ENCODE data around the gene APBA1.

The APBA1 gene

DNA sequence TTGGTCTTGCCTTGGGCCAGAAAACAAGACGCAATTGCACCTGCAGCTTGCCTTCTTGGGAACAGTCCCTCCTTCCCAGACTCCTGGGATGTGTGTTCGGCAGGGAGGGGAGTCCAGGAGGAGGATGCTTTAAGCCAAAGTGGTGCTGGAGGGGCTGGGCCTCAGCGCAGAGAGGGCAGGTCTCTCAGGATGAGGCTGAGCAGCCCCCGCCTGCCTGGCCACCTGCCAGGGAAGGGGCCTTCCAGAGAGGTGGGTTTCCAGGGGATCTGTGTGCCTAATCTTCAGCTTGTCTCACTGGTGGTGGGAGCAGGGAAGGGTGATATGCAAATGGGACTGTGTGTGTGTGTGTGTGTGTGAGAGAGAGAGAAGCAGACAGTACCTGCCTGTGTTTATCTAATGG, 242.0 kb downstream of the APBA1 start:
- Histone ChIP-seq H3K4me2 (ENCODE audit: low read length) (no peak overlapping the region), H3K9me2 (replicated peaks; ENCODE audit: control insufficient read depth, low read length) (no peaks in the 10 kb centered on the region), H3F3A (ENCODE audit: control insufficient read depth, insufficient read depth) (no peaks in the 10 kb centered on the region), H3K27ac (ENCODE audit: low read depth, low read length) (no peak overlapping the region), H4K20me1 (ENCODE audit: control insufficient read depth, insufficient read depth, low read depth, low read length) (no peaks in the 10 kb centered on the region), H3K79me2 (ENCODE audit: control insufficient read depth, low read length) (no peaks in the 10 kb centered on the region), H3K27me3 (ENCODE audit: control insufficient read depth, low read length) (no peaks in the 10 kb centered on the region), H3K4me3 (ENCODE audit: low read length) (no peak overlapping the region), H3K4me1 (ENCODE audit: control insufficient read depth, low read length) (no peaks in the 10 kb centered on the region), H3K9me3 (ENCODE audit: control insufficient read depth, insufficient read depth, low read length) (no peaks in the 10 kb centered on the region), H3K36me3 (ENCODE audit: control insufficient read depth, low read length) (no peaks in the 10 kb centered on the region)
- TF ChIP-seq, protein P1, sequence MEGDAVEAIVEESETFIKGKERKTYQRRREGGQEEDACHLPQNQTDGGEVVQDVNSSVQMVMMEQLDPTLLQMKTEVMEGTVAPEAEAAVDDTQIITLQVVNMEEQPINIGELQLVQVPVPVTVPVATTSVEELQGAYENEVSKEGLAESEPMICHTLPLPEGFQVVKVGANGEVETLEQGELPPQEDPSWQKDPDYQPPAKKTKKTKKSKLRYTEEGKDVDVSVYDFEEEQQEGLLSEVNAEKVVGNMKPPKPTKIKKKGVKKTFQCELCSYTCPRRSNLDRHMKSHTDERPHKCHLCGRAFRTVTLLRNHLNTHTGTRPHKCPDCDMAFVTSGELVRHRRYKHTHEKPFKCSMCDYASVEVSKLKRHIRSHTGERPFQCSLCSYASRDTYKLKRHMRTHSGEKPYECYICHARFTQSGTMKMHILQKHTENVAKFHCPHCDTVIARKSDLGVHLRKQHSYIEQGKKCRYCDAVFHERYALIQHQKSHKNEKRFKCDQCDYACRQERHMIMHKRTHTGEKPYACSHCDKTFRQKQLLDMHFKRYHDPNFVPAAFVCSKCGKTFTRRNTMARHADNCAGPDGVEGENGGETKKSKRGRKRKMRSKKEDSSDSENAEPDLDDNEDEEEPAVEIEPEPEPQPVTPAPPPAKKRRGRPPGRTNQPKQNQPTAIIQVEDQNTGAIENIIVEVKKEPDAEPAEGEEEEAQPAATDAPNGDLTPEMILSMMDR (IDR thresholded peaks at IDR 0.05; ENCODE audit: low read depth, low read length, poor library complexity, severe bottlenecking): no peak
- no peak for TF ChIP-seq EZH2phosphoT487 (IDR thresholded peaks at IDR 0.05; ENCODE audit: borderline replicate concordance, low read length)

DNA sequence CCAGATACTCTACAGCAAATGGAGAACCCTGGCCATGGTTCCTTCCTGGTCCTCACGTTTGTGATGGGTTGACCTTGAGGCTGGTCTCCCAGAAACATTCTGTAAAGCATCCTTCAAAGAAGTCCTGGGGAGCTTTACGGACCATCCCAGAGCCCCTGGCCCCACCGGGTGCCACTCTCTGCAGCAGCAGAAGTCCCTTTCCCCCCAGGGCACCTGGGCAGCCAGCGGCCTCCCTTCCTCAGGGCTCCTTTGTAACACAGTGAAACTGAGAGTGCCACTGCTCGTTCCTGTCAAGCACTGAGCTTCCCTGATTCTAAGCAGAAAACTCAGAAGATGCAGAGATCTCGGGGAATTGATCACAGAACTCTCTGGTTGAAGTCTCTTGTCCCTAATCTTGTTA, 242.9 kb downstream of the APBA1 start:
- Histone ChIP-seq H4K20me1 (ENCODE audit: control insufficient read depth, insufficient read depth, low read depth, low read length) (no peaks in the 10 kb centered on the region), H3K27ac (ENCODE audit: low read depth, low read length) (no peak overlapping the region), H3K4me1 (ENCODE audit: control insufficient read depth, low read length) (no peaks in the 10 kb centered on the region), H3K36me3 (ENCODE audit: control insufficient read depth, low read length) (no peaks in the 10 kb centered on the region), H3K9me2 (replicated peaks; ENCODE audit: control insufficient read depth, low read length) (no peaks in the 10 kb centered on the region), H3F3A (ENCODE audit: control insufficient read depth, insufficient read depth) (no peaks in the 10 kb centered on the region), H3K9me3 (ENCODE audit: control insufficient read depth, insufficient read depth, low read length) (no peaks in the 10 kb centered on the region), H3K79me2 (ENCODE audit: control insufficient read depth, low read length) (no peaks in the 10 kb centered on the region), H3K4me2 (ENCODE audit: low read length) (no peak overlapping the region), H3K4me3 (ENCODE audit: low read length) (no peak overlapping the region), H3K27me3 (ENCODE audit: control insufficient read depth, low read length) (no peaks in the 10 kb centered on the region)
- TF ChIP-seq, protein P1 (IDR thresholded peaks at IDR 0.05; ENCODE audit: low read depth, low read length, poor library complexity, severe bottlenecking): no peak
- no peak for TF ChIP-seq EZH2phosphoT487 (IDR thresholded peaks at IDR 0.05; ENCODE audit: borderline replicate concordance, low read length)

DNA sequence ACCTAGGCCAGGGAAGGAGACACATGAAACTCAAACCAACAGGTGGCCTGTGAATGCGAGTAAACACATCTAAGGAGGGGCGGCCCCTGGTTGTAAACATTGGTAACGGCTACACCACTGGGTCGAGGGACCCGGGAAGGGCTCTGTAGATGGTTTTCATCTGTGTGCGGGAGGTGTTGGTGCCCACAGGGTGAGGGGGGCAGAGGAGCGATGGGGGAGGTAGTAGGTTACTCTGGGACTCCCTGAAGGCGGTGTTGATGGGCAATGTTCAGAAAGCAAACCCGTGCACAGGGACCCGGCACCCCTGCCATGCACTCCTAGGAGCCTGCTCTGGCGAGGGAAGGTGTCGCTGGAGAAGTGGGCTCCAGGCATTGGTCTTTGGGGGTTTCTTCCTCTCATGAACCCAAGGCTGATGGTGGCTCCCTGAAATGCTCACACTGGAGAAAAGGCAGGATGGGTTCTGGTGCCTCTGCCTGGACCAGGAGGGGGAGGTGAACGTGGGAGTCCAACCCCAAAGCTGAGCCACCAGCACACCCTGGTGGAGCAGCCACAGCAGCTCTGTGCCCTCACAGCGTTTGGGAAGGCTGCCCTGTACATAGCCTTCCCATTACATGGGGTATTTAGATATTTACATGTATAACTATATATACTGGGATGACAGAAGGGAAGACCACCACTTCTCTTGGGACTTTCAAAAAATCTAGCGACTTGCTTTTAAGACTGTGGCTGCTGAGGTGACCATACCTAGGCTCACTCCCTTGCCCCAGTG, 244.0 kb downstream of the APBA1 start:
- H3K4me2 ChIP-seq (ENCODE audit: low read length): no peak overlapping the region

More for the DNA sequence above, 244.0 kb downstream of the APBA1 start:
- Histone ChIP-seq H3K79me2 (ENCODE audit: control insufficient read depth, low read length) (no peaks in the 10 kb centered on the region), H3K36me3 (ENCODE audit: control insufficient read depth, low read length) (no peaks in the 10 kb centered on the region), H3F3A (ENCODE audit: control insufficient read depth, insufficient read depth) (no peaks in the 10 kb centered on the region), H3K27me3 (ENCODE audit: control insufficient read depth, low read length) (no peaks in the 10 kb centered on the region), H3K4me3 (ENCODE audit: low read length) (no peak overlapping the region), H4K20me1 (ENCODE audit: control insufficient read depth, insufficient read depth, low read depth, low read length) (no peaks in the 10 kb centered on the region), H3K4me1 (ENCODE audit: control insufficient read depth, low read length) (no peaks in the 10 kb centered on the region), H3K9me2 (replicated peaks; ENCODE audit: control insufficient read depth, low read length) (no peaks in the 10 kb centered on the region), H3K27ac (ENCODE audit: low read depth, low read length) (no peak overlapping the region), H3K9me3 (ENCODE audit: control insufficient read depth, insufficient read depth, low read length) (no peaks in the 10 kb centered on the region)
- no peak for TF ChIP-seq EZH2phosphoT487 (IDR thresholded peaks at IDR 0.05; ENCODE audit: borderline replicate concordance, low read length)
- TF ChIP-seq, protein P1 (IDR thresholded peaks at IDR 0.05; ENCODE audit: low read depth, low read length, poor library complexity, severe bottlenecking): no peak
